K562 (cell line): ENCODE data around the gene INPP5E. TPM values are rescaled to one million over a fixed set of nuclear protein-coding genes. Genes with fewer than 3 reads are reported as not detected.

Experiments used
- ATAC-seq: fragments of 200-7000 bp; cut with Tn5 transposase; 3 replicates; pipeline ENCODE4 v1.9.1; 2020; ENCODE audit warnings: moderate library complexity
- BruUV-seq: library from RNA; stranded (reverse); fragments of 400-500 nt; replicated peaks from 2 replicates; lab custom pipeline; 2021; lab: Mats Ljungman, UMichigan
- CTCF ChIA-PET: fragments of 300-600 bp; formaldehyde crosslinking; extraction: SDS; loops from one replicate; lab custom pipeline; 2021; ENCODE audit warnings: low intra/inter-chr PET ratio; lab: Yijun Ruan, JAX
- POLR2A ChIA-PET: fragments of 300-600, 350-650 bp; sonication (Branson Sonifier 250); formaldehyde crosslinking; extraction: SDS; loops from one replicate; lab custom pipeline; 2021; ENCODE audit warnings: antibody characterized with exemption, inconsistent platforms; lab: Yijun Ruan, JAX
- DNase-seq, 4 experiments: peaks; one replicate each; pipeline versions ENCODE4 v3.0.0 to v3.0.0-alpha.2; 2011 to 2018; ENCODE audit warnings: low spot score in 3 of 4, mixed read lengths in 3 of 4; ENCODE audit errors: extremely low read depth in 1 of 4
- FAIRE-seq: peaks from 2 replicates; lab custom pipeline; 2011; peaks lifted over from hg19 to GRCh38; lab: Jason Lieb, UNC
- H2AFZ ChIP-seq: 2 replicates; pipeline ENCODE4 v1.6.0; 2011; ENCODE audit warnings: low read depth, low read length, control low read depth, inconsistent platforms
- H3K27ac ChIP-seq: fragments of 200-600 bp; 3 replicates; pipeline ENCODE4 v1.8.0; 2011; ENCODE audit warnings: low read depth, mild to moderate bottlenecking, control low read depth, inconsistent platforms, low read length, moderate library complexity, mixed read lengths; ENCODE audit errors: extremely low read depth
- H3K27me3 ChIP-seq, 2 experiments: fragments of 300-600 bp in 1 of 2; 2 replicates in 1 of 2; 3 replicates in 1 of 2; pipeline versions ENCODE4 v1.6.0 to v1.8.0; 2011; ENCODE audit warnings: inconsistent platforms in 2 of 2, low read length in 2 of 2, mild to moderate bottlenecking in 1 of 2, mixed read lengths in 1 of 2, moderate library complexity in 1 of 2; ENCODE audit not compliant: control insufficient read depth in 2 of 2, insufficient read depth in 2 of 2
- H3K36me3 ChIP-seq: fragments of 300-600 bp; 3 replicates; pipeline ENCODE4 v1.8.0; 2011; ENCODE audit warnings: mild to moderate bottlenecking, low read length, inconsistent platforms; ENCODE audit not compliant: control insufficient read depth, insufficient read depth
- H3K4me1 ChIP-seq, 2 experiments: fragments of 200-600 bp in 1 of 2; replicated peaks in 1 of 2; 2 replicates in 1 of 2; 3 replicates in 1 of 2; pipeline versions ENCODE4 v1.5.1 to v1.8.0; 2011; ENCODE audit warnings: inconsistent platforms in 2 of 2, low read length in 2 of 2, mild to moderate bottlenecking in 1 of 2, mixed read lengths in 1 of 2, moderate library complexity in 1 of 2; ENCODE audit not compliant: control insufficient read depth in 2 of 2, insufficient read depth in 2 of 2
- H3K4me2 ChIP-seq: 2 replicates; pipeline ENCODE4 v1.6.1; 2011; ENCODE audit warnings: low read length, control low read depth, inconsistent platforms, mixed read lengths; ENCODE audit not compliant: insufficient read depth
- H3K4me3 ChIP-seq: fragments of 200-600 bp; sonication (generic), shearing (Covaris generic); 2 replicates; pipeline ENCODE4 v1.5.1; 2016; ENCODE audit warnings: control low read depth, inconsistent platforms
- H3K79me2 ChIP-seq: fragments of 200-600 bp; 3 replicates; pipeline ENCODE4 v1.8.0; 2011; ENCODE audit warnings: low read length, inconsistent platforms; ENCODE audit not compliant: control insufficient read depth, insufficient read depth
- H3K9ac ChIP-seq, 2 experiments: 2 replicates each; pipeline versions ENCODE4 v1.6.0 to v1.6.1; 2011; ENCODE audit warnings: low read depth in 2 of 2, low read length in 2 of 2, control low read depth in 1 of 2, inconsistent platforms in 1 of 2, mild to moderate bottlenecking in 1 of 2, mixed read lengths in 1 of 2; ENCODE audit not compliant: insufficient read depth in 1 of 2
- H3K9me1 ChIP-seq: one replicate; pipeline ENCODE4 v1.6.0; 2011; ENCODE audit warnings: inconsistent platforms, mild to moderate bottlenecking, low read length, moderate library complexity; ENCODE audit not compliant: control insufficient read depth, insufficient read depth
- H3K9me3 ChIP-seq: replicated peaks from 2 replicates; pipeline ENCODE4 v1.5.1; 2011; ENCODE audit warnings: low read depth, low read length, inconsistent platforms; ENCODE audit not compliant: control insufficient read depth, insufficient read depth
- H4K20me1 ChIP-seq: replicated peaks from 2 replicates; pipeline ENCODE4 v1.6.1; 2011; ENCODE audit warnings: low read length, inconsistent platforms, mixed read lengths; ENCODE audit not compliant: control insufficient read depth, insufficient read depth
- ATF4 ChIP-seq: fragments of 450-650 bp; formaldehyde crosslinking; IDR thresholded peaks from 2 replicates; pipeline ENCODE4 v1.4.0; 2022; ENCODE audit warnings: mild to moderate bottlenecking, moderate library complexity
- ELF4 ChIP-seq: fragments of 450-650 bp; formaldehyde crosslinking; IDR thresholded peaks from 2 replicates; pipeline ENCODE4 v1.4.0; 2022; ENCODE audit warnings: missing genetic modification characterization
- ESRRB ChIP-seq: fragments of 250-450 bp; sonication (Bioruptor Pico); IDR thresholded peaks from 2 replicates; pipeline ENCODE4 v1.5.0; 2020; ENCODE audit warnings: mild to moderate bottlenecking, moderate library complexity, borderline replicate concordance
- KDM4B ChIP-seq, 2 experiments: fragments of 450-650 bp in 1 of 2; sonication (generic) in 1 of 2; IDR thresholded peaks; 2 replicates each; pipeline ENCODE4 v1.6.1; 2016 to 2017; ENCODE audit warnings: borderline replicate concordance in 2 of 2, antibody characterized with exemption in 1 of 2, low read depth in 1 of 2, mild to moderate bottlenecking in 1 of 2
- KHSRP ChIP-seq: fragments of 450-650 bp; IDR thresholded peaks from 2 replicates; pipeline ENCODE4 v1.6.1; 2017
- NR0B1 ChIP-seq: fragments of 450-650 bp; IDR thresholded peaks from one replicate; pipeline ENCODE4 v1.6.1; 2018; ENCODE audit warnings: mild to moderate bottlenecking, moderate library complexity; ENCODE audit not compliant: partially characterized antibody
- POLR2G ChIP-seq: fragments of 200-400 bp; formaldehyde crosslinking; IDR thresholded peaks from 2 replicates; pipeline ENCODE4 v1.6.1; 2017; ENCODE audit warnings: low read depth, mild to moderate bottlenecking, antibody characterized with exemption, low read length, moderate library complexity
- PRDM10 ChIP-seq: fragments of 450-650 bp; IDR thresholded peaks from 2 replicates; pipeline ENCODE4 v1.6.1; 2018; ENCODE audit not compliant: partially characterized antibody
- RAD21 ChIP-seq, 2 experiments: fragments of 250-450 bp in 1 of 2; fragments of 450-650 bp in 1 of 2; sonication (Bioruptor Pico) in 1 of 2; formaldehyde crosslinking in 1 of 2; IDR thresholded peaks in 1 of 2; conservative IDR thresholded peaks in 1 of 2; 2 replicates each; pipeline versions ENCODE4 v1.4.0 to v1.8.0; 2020 to 2022; ENCODE audit warnings: mild to moderate bottlenecking in 2 of 2, moderate library complexity in 1 of 2
- RBFOX2 ChIP-seq: fragments of 200-400 bp; formaldehyde crosslinking; IDR thresholded peaks from 2 replicates; pipeline ENCODE4 v1.6.1; 2017; ENCODE audit warnings: low read depth, mild to moderate bottlenecking, low read length, moderate library complexity
- RBM22 ChIP-seq: fragments of 200-400 bp; formaldehyde crosslinking; IDR thresholded peaks from 2 replicates; pipeline ENCODE4 v1.6.1; 2018; ENCODE audit warnings: low read length, low read depth; ENCODE audit not compliant: poor library complexity, severe bottlenecking
- ZBTB7A ChIP-seq: IDR thresholded peaks from 2 replicates; pipeline ENCODE4 v1.6.1; 2011; ENCODE audit warnings: low read depth, mild to moderate bottlenecking, low read length, moderate library complexity, borderline replicate concordance; ENCODE audit not compliant: control insufficient read depth
- ZEB2 ChIP-seq: fragments of 450-650 bp; IDR thresholded peaks from 2 replicates; pipeline ENCODE4 v1.6.1; 2016
- ZNF165 ChIP-seq: fragments of 250-450 bp; sonication (Bioruptor Pico); IDR thresholded peaks from 2 replicates; pipeline ENCODE4 v1.4.0; 2020; ENCODE audit warnings: borderline replicate concordance
- WGBS: fragments of 100-300 bp; shearing (Covaris generic); methylation state at CpG from one replicate; pipeline ENCODE4 v1.1.6; 2016; ENCODE audit warnings: low coverage, mixed read lengths; ENCODE audit not compliant: insufficient coverage; ENCODE audit errors: missing lambda C conversion rate; 5-methylcytosine and 5-hydroxymethylcytosine counted together
- in situ Hi-C: fragments of 300-500 bp; cut with MboI; formaldehyde crosslinking; loops from 4 replicates; pipeline ENCODE4 v1.15.0; 2018; ENCODE audit warnings: inconsistent platforms, mixed read lengths
- intact Hi-C: fragments of 100-400 bp; cut with micrococcal nuclease; formaldehyde crosslinking; loops from 2 replicates; pipeline ENCODE4 v1.14.2; 2022
- polyA plus RNA-seq, 8 experiments: library from polyadenylated mRNA; depleted of rRNA in 4 of 8; stranded (reverse) in 5 of 8; unstranded in 3 of 8; fragments of >200 nt; fragmentation: Nextera tagmentation in 2 of 8; fragmentation: Illumina TruSeq in 1 of 8; extraction: Ambion mirVana in 2 of 8; extraction: Trizol in 1 of 8; gene quantifications; 2 replicates each; pipeline versions ENCODE4 v1.2.1 to v1.2.3, GENCODE V29; 2011 to 2014; ENCODE audit warnings: inconsistent platforms in 1 of 8, missing spikeins in 1 of 8
- total RNA-seq, 7 experiments: library from RNA; depleted of rRNA in 6 of 7; stranded (reverse); fragments of >200 nt in 6 of 7; fragmentation: Illumina TruSeq in 2 of 7; extraction: Trizol in 2 of 7; gene quantifications; 2 replicates each; pipeline versions ENCODE4 v1.2.1 to v1.2.3, GENCODE V29; 2011 to 2021; ENCODE audit warnings: low replicate concordance in 1 of 7

The INPP5E gene
- total and polyA plus RNA-seq, 9 of the 15 experiments (the other 6 are each of a cell fraction or from before 2014, with no cell fraction given), result 0.38 to 17.4 (median 4.9) TPM

- no peak for TF ChIP-seq KDM4B (IDR thresholded peaks at IDR 0.05; ENCODE audit: borderline replicate concordance in 2 of 2, low read depth in 1 of 2)
- TF ChIP-seq, all 486 proteins: peak for 2
Measured at GRCh38 chr9:136473354-136473721, 33.7 kb upstream of the INPP5E start (continued).

- FAIRE-seq (no peak), DNase-seq (no peak), ATAC-seq (no peak)
- Histone ChIP-seq H2AFZ (no peak overlapping the region), H3K4me3 (no peak overlapping the region), H3K4me2 (no peak overlapping the region), H3K27ac (no peak overlapping the region), H3K4me1 (peaks cover 0 to 23% of the 10 kb centered on the region in 2 experiments; a peak in 3 of 5 replicates), H3K9me3 (no peaks in the 10 kb centered on the region), H3K79me2 (peaks cover 60% of the 10 kb centered on the region), H3K9me1 (peaks cover 5% of the 10 kb centered on the region), H3K9ac (no peak overlapping the region; a peak in 1 of 4 replicates), H3K36me3 (peaks cover 100% of the 10 kb centered on the region), H4K20me1 (peaks cover 45% of the 10 kb centered on the region), H3K27me3 (no peaks in the 10 kb centered on the region)
- 98% methylated on average over 26 of the region's 28 CpGs for WGBS
- TF ChIP-seq RBM22 (peak; percentile 14), NR0B1 (no peak), RBFOX2 (peak; percentile 28; the same call in 1 of the 2 replicates), POLR2G (peak; percentile 64), PRDM10 (no peak), KHSRP (no peak), ZNF165 (CRISPR knock-in tag) (no peak), ZEB2 (no peak), ELF4 (CRISPR knock-in tag) (no peak), ZBTB7A (no peak), RAD21 (CRISPR knock-in tag; conservative IDR thresholded peaks at IDR 0.05 in 1 of 2, IDR thresholded peaks at IDR 0.05 in 1 of 2) (no peak), ESRRB (no peak), ATF4 (CRISPR knock-in tag) (no peak)
- BruUV-seq, result no TSS peak
- POLR2A ChIA-PET, result interaction anchor here (0.6 to 3.2 kb wide), 9 partner anchors 7 to 173 kb away, joined by 3 to 17 read pairs (median 5); no protein-coding TSS in a partner anchor
- in situ Hi-C loops, result no loop called here
- intact Hi-C loops, result no loop called here
- CTCF ChIA-PET, result no interaction called here
Measured at GRCh38 chr9:136472640-136473353, 33.2 kb upstream of the INPP5E start.
